HCT116 (cell line): Measurements from ENCODE around the gene SERAC1. TPM values are rescaled to one million over a fixed set of nuclear protein-coding genes. Genes with fewer than 3 reads are reported as not detected.

ENCODE experiments used
- ATAC-seq: fragments of 200-7000 bp; cut with Tn5 transposase; 2 replicates; pipeline ENCODE4 v1.9.1; 2020; ENCODE audit warnings: mild to moderate bottlenecking, moderate library complexity
- BruUV-seq: library from RNA; stranded (reverse); fragments of 400-500 nt; replicated peaks from 2 replicates; lab custom pipeline; 2021; lab: Mats Ljungman, UMichigan
- CTCF ChIA-PET: fragments of 300-600 bp; sonication (Branson Sonifier 250); formaldehyde crosslinking; loops from one replicate; lab custom pipeline; 2021; ENCODE audit warnings: antibody characterized with exemption; lab: Charles Lee
- POLR2A ChIA-PET: fragments of 300-600, 350-600 bp; sonication (Branson Sonifier 250); formaldehyde crosslinking; loops from one replicate; lab custom pipeline; 2021; ENCODE audit warnings: antibody characterized with exemption; lab: Charles Lee
- RAD21 ChIA-PET, 2 experiments: fragments of 300-600 bp; sonication (Branson Sonifier 250); formaldehyde crosslinking; loops; one replicate each; lab custom pipeline; 2023; ENCODE audit warnings: low total read pairs in 2 of 2; ENCODE audit not compliant: uncharacterized antibody in 2 of 2, unreplicated experiment in 2 of 2, low non-redundant PET in 1 of 2; lab: Charles Lee
- DNase-seq: peaks from one replicate; pipeline ENCODE4 v3.0.0-alpha.2; 2010; ENCODE audit warnings: low read depth, low spot score
- H2AFZ ChIP-seq: fragments of 200-600 bp; shearing (Covaris generic), sonication (generic); 2 replicates; pipeline ENCODE4 v1.6.1; 2017; ENCODE audit warnings: low read depth, mixed run types, mixed read lengths, antibody characterized with exemption, low read length; ENCODE audit not compliant: poor library complexity, severe bottlenecking
- H3K27ac ChIP-seq: 2 replicates; pipeline ENCODE4 v1.5.1; 2012; ENCODE audit warnings: low read depth, low read length
- H3K27me3 ChIP-seq: fragments of 200-600 bp; sonication (generic); 2 replicates; pipeline ENCODE4 v1.6.1; 2016; ENCODE audit warnings: mixed run types, low read length, mixed read lengths; ENCODE audit not compliant: insufficient read depth
- H3K36me3 ChIP-seq, 2 experiments: fragments of 200-500 bp in 1 of 2; fragments of 200-600 bp in 1 of 2; sonication (Bioruptor generic) in 1 of 2; sonication (generic) in 1 of 2; 2 replicates each; pipeline versions ENCODE4 v1.5.1 to v1.6.1; 2014 to 2016; ENCODE audit warnings: low read length in 2 of 2, inconsistent platforms in 1 of 2, mixed read lengths in 1 of 2, mixed run types in 1 of 2; ENCODE audit not compliant: insufficient read depth in 2 of 2, control insufficient read depth in 1 of 2
- H3K4me1 ChIP-seq, 2 experiments: fragments of 200-600 bp in 1 of 2; sonication (generic) in 1 of 2; 2 replicates each; pipeline versions ENCODE4 v1.5.1 to v1.6.1; 2012 to 2017; ENCODE audit warnings: low read length in 2 of 2, inconsistent platforms in 1 of 2, mild to moderate bottlenecking in 1 of 2, mixed read lengths in 1 of 2, mixed run types in 1 of 2, moderate library complexity in 1 of 2; ENCODE audit not compliant: insufficient read depth in 2 of 2, control insufficient read depth in 1 of 2
- H3K4me2 ChIP-seq: fragments of 200-600 bp; sonication (generic); 2 replicates; pipeline ENCODE4 v1.6.1; 2017; ENCODE audit warnings: mixed run types, low read length, mixed read lengths
- H3K4me3 ChIP-seq, 2 experiments: fragments of 200-600 bp in 1 of 2; sonication (generic) in 1 of 2; replicated peaks in 1 of 2; 2 replicates each; pipeline ENCODE4 v1.5.1; 2011 to 2016; ENCODE audit warnings: low read length in 2 of 2, control low read depth in 1 of 2, low read depth in 1 of 2, mild to moderate bottlenecking in 1 of 2, mixed read lengths in 1 of 2, mixed run types in 1 of 2
- H3K79me2 ChIP-seq: fragments of 200-600 bp; sonication (generic); 2 replicates; pipeline ENCODE4 v1.6.1; 2017; ENCODE audit warnings: mild to moderate bottlenecking, mixed run types, low read length, moderate library complexity, mixed read lengths; ENCODE audit not compliant: insufficient read depth
- H3K9ac ChIP-seq: fragments of 200-600 bp; sonication (generic); 2 replicates; pipeline ENCODE4 v1.6.1; 2016; ENCODE audit warnings: low read length, mixed read lengths
- H3K9me2 ChIP-seq: fragments of 200-600 bp; sonication (generic), shearing (Covaris generic); 2 replicates; pipeline ENCODE4 v1.6.1; 2017; ENCODE audit warnings: mixed run types, mild to moderate bottlenecking, moderate library complexity; ENCODE audit not compliant: insufficient read depth
- H3K9me3 ChIP-seq, 2 experiments: fragments of 200-500 bp in 1 of 2; fragments of 200-600 bp in 1 of 2; sonication (Bioruptor generic) in 1 of 2; sonication (generic) in 1 of 2; 2 replicates each; pipeline ENCODE4 v1.6.1; 2014 to 2017; ENCODE audit warnings: low read length in 2 of 2, mixed read lengths in 2 of 2, inconsistent platforms in 1 of 2, low read depth in 1 of 2, mild to moderate bottlenecking in 1 of 2, mixed run types in 1 of 2, moderate library complexity in 1 of 2; ENCODE audit not compliant: control insufficient read depth in 1 of 2, insufficient read depth in 1 of 2
- H4K20me1 ChIP-seq: fragments of 200-600 bp; sonication (generic), shearing (Covaris generic); 2 replicates; pipeline ENCODE4 v1.6.1; 2017; ENCODE audit warnings: mixed run types, mild to moderate bottlenecking, moderate library complexity; ENCODE audit not compliant: insufficient read depth
- ATF3 ChIP-seq: IDR thresholded peaks from 2 replicates; pipeline ENCODE4 v1.6.1; 2012
- CBX3 ChIP-seq: IDR thresholded peaks from 2 replicates; pipeline ENCODE4 v1.6.1; 2012; ENCODE audit warnings: low read depth
- CEBPB ChIP-seq: IDR thresholded peaks from 2 replicates; pipeline ENCODE4 v1.6.1; 2012; ENCODE audit warnings: low read depth
- EGR1 ChIP-seq: IDR thresholded peaks from 2 replicates; pipeline ENCODE4 v1.6.1; 2012; ENCODE audit warnings: low read depth
- EZH2 ChIP-seq: fragments of 200-600 bp; sonication (generic); IDR thresholded peaks from 2 replicates; pipeline ENCODE4 v1.6.1; 2017; ENCODE audit warnings: antibody characterized with exemption, mixed run types
- EZH2phosphoT487 ChIP-seq: fragments of 200-600 bp; IDR thresholded peaks from 2 replicates; pipeline ENCODE4 v1.6.1; 2018; ENCODE audit warnings: antibody characterized with exemption, borderline replicate concordance
- FOSL1 ChIP-seq: IDR thresholded peaks from 2 replicates; pipeline ENCODE4 v1.6.1; 2012; ENCODE audit warnings: low read depth
- JUND ChIP-seq: IDR thresholded peaks from 2 replicates; pipeline ENCODE4 v1.6.1; 2012
- POLR2A ChIP-seq: IDR thresholded peaks from 2 replicates; pipeline ENCODE4 v1.7.0; 2011; ENCODE audit warnings: borderline replicate concordance; ENCODE audit not compliant: insufficient read depth, insufficient read length; ENCODE audit errors: extremely low read depth
- RAD21 ChIP-seq: IDR thresholded peaks from 2 replicates; pipeline ENCODE4 v1.6.1; 2012; ENCODE audit warnings: low read depth, mild to moderate bottlenecking
- REST ChIP-seq: IDR thresholded peaks from 2 replicates; pipeline ENCODE4 v1.6.1; 2012; ENCODE audit warnings: low read depth
- SP1 ChIP-seq: IDR thresholded peaks from 2 replicates; pipeline ENCODE4 v1.6.1; 2012; ENCODE audit warnings: low read depth
- SRF ChIP-seq: IDR thresholded peaks from 2 replicates; pipeline ENCODE4 v1.6.1; 2012; ENCODE audit warnings: low read depth
- YY1 ChIP-seq: IDR thresholded peaks from 2 replicates; pipeline ENCODE4 v1.6.1; 2011; ENCODE audit warnings: low read length, low read depth, moderate library complexity, mild to moderate bottlenecking; ENCODE audit not compliant: insufficient replicate concordance; ENCODE audit errors: extremely low read depth
- ZFX ChIP-seq: fragments of 450-650 bp; IDR thresholded peaks from 2 replicates; pipeline ENCODE4 v1.6.1; 2017
- intact Hi-C: fragments of 100-400 bp; cut with micrococcal nuclease; formaldehyde crosslinking; loops from 2 replicates; pipeline ENCODE4 v1.10.0; 2022
- total RNA-seq: library from RNA; stranded (reverse); gene quantifications from one replicate; pipeline ENCODE4 v1.2.1, GENCODE V29; 2021; ENCODE audit not compliant: unreplicated experiment

SERAC1 gene
- total RNA-seq, 1 experiment from 2014 or later = 7.6 TPM

- CTCF ChIA-PET = no interaction called here
- POLR2A ChIA-PET = no interaction called here
Observed at GRCh38 chr6:158110986-158111385, 57.1 kb downstream of the SERAC1 start.

More at GRCh38 chr6:158110986-158111385, 57.1 kb downstream of the SERAC1 start:
- Histone ChIP-seq H3K36me3 (no peaks in the 10 kb centered on the region), H3K9ac (no peak overlapping the region), H2AFZ (no peak overlapping the region), H3K4me2 (no peak overlapping the region), H4K20me1 (no peaks in the 10 kb centered on the region), H3K9me2 (no peaks in the 10 kb centered on the region), H3K27ac (no peak overlapping the region), H3K9me3 (no peaks in the 10 kb centered on the region), H3K4me3 (no peak overlapping the region), H3K27me3 (no peaks in the 10 kb centered on the region), H3K79me2 (no peaks in the 10 kb centered on the region), H3K4me1 (no peaks in the 10 kb centered on the region)
- no TSS peak for BruUV-seq
- RAD21 ChIA-PET = no interaction called here
- TF ChIP-seq FOSL1 = no peak
- no peak for TF ChIP-seq SP1
- no peak for TF ChIP-seq REST
- TF ChIP-seq RAD21 = no peak
- no peak for TF ChIP-seq CBX3
- TF ChIP-seq EZH2phosphoT487 = no peak
- TF ChIP-seq YY1 = no peak
- TF ChIP-seq EGR1 = no peak
- no peak for TF ChIP-seq ZFX
- TF ChIP-seq POLR2A = no peak
- no peak for TF ChIP-seq SRF
- no peak for TF ChIP-seq ATF3
- no peak for TF ChIP-seq EZH2
- no peak for TF ChIP-seq CEBPB
- no peak for TF ChIP-seq JUND
- DNase-seq (no peak), ATAC-seq (no peak)
- intact Hi-C loops = no loop called here
